Body of pancreas (tissue), 4 donors: ENCODE data around the gene PPP2R2B.

Experiments
- CTCF ChIP-seq, 7 experiments: fragments of 450-650 bp in 4 of 7; fragments of 200-600 bp in 3 of 7; sonication (generic) in 3 of 7; IDR thresholded peaks; one replicate each; pipeline ENCODE4 v1.5.1; 2016 to 2019; ENCODE audit warnings: antibody characterized with exemption in 7 of 7
- POLR2A ChIP-seq, 3 donors: fragments of 450-650 bp; IDR thresholded peaks; one replicate each; pipeline ENCODE4 v1.6.1; 2016; ENCODE audit warnings: antibody characterized with exemption in 3 of 3, mild to moderate bottlenecking in 2 of 3

- no peak for TF ChIP-seq CTCF (IDR thresholded peaks at IDR 0.05)
- no peak for TF ChIP-seq POLR2A (IDR thresholded peaks at IDR 0.05)
Observed at GRCh38 chr5:146770546-146770945, 108.0 kb downstream of the PPP2R2B start.
